Activated T-cell treated with anti-CD3 and anti-CD28 coated beads for 48 hours (primary cell): Measurements from ENCODE around the gene PTPRU.
A peak's percentile ranks its signal among the peaks of the same experiment; 100 is the strongest.
"Not testable (repeated sequence)": the region's sequence is repeated elsewhere in the genome, so short reads cannot be mapped to it uniquely, and the experiment has no call there.

Experiments
- DNase-seq: peaks from one replicate; pipeline ENCODE4 v3.0.0-alpha.2; 2020; ENCODE audit warnings: low read depth

PTPRU gene

GRCh38 chr1:29222260-29222659, 14.1 kb upstream of the PTPRU start:
- DNase-seq, result not testable (repeated sequence)

GRCh38 chr1:29222686-29223085, 13.6 kb upstream of the PTPRU start:
- no peak for DNase-seq

- no peak for DNase-seq
Observed at GRCh38 chr1:29223521-29223920, 12.8 kb upstream of the PTPRU start.

- DNase-seq, result no peak
Observed at GRCh38 chr1:29224356-29224837, 11.9 kb upstream of the PTPRU start.

DNA sequence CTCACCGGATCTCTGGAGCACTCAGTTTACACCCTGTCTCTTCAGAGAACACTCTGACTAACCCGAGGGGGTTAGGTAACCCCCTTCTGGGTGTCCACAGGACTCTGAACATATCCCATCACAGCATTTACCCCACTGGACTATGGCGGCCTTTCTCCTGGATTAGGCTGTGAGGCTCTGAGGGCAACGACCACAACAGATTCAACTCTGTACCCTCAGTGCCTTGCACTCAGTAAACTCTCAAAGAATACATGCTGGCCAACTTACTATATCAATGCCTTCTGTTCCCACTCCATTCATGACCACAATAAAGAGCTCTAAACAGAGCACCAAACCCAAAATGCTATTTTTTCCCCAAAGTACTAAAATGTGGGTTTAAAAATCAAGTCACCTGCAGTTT, 11.0 kb upstream of the PTPRU start:
- no peak for DNase-seq

GRCh38 chr1:29227511-29227910, 8.8 kb upstream of the PTPRU start:
- DNase-seq, result no peak

- DNase-seq, result no peak
Observed at GRCh38 chr1:29230204-29230552, 6.1 kb upstream of the PTPRU start.

- peak; percentile 96 for DNase-seq
Observed at GRCh38 chr1:29230553-29231378, 5.6 kb upstream of the PTPRU start, which contains the start of gene MECR. Gene MECR (minus strand): TSS chr1:29230934. CDS start chr1:29230906, 28 bp downstream.

- DNase-seq, result no peak
Observed at GRCh38 chr1:29232387-29232786, 3.9 kb upstream of the PTPRU start.

GRCh38 chr1:29233693-29234092, 2.6 kb upstream of the PTPRU start:
- DNase-seq, result no peak

- DNase-seq, result no peak
Observed at GRCh38 chr1:29234471-29234870, 1.9 kb upstream of the PTPRU start.

GRCh38 chr1:29234881-29235280, 1.4 kb upstream of the PTPRU start:
- not testable (repeated sequence) for DNase-seq

DNA sequence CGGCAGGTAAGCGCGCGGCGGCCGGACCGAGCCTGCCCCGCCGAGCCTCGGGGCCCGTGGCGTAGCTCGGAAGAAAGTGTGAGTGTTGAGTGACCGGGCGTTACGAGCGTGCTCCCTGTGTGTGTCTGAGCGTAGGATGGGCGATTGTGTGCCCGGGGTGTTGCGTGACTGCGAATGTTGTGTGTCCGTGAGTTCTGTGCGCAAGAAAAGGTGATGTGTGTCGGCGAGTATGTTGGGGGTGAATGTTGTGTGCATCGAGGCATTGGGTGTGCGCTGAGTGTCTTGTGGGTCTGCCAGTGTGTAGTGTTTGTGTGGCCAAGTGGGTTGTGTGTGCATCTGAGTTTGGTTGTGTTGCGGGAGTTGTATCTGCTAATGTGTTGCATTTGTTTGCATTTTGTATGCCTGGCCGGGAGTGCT, 398 bp downstream of the PTPRU start:
- no peak for DNase-seq

DNA sequence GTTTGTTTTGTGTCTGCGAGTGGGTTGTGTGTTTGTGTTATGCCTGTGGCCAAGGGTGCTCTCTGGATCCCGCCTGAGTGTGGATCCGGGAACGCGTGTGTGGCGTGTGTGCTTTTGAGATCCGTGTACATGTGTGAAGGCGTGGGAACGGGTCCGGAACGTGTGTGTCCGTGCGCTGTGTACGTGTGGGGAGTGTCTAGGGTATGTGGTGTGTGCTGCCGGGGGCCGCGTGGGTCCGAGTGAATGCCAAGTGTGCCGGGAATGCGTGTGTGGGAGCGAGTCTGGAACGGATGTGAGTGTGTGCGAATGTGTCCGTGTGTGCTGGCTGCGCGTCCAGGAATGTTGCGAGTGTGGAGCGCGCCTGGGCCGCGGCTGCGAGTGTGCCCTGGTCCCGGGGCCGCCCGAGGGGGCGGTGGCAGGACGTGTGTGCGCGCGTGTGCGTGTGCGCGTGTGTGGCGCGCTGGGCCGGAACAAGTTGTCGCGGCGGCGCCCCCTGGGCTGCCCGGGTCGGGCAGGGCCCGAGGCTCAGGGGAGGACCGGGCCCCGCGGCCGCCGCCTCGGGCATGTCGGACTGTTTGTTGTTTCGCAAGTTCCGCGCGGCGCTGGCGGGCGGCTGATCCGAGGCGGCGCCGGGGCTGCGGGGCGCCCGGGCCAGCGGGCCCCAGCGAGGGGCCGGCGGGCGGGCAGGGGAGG, 953 bp downstream of the PTPRU start:
- no peak for DNase-seq

GRCh38 chr1:29237852-29238619, 1.7 kb downstream of the PTPRU start:
- DNase-seq, result no peak

DNA sequence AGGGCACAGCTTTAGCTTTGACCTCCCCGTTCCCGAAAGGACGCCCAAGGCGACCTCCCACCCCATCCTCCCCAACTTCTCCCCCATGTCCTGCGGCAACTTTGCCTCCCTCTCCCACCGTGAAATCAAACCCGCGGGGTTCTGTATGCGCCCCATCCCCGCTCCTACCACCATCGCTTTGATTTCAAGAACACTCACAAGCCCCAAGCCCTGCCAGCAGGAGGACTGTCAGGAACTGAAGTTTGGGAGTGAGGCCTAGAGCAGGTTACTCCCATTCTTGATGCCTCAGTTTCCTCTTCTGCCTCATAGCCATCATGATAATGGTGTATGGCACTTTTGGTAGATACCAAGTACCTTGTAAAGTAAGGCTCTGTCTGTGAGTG, 2.3 kb downstream of the PTPRU start:
- no peak for DNase-seq

GRCh38 chr1:29239142-29239541, 2.8 kb downstream of the PTPRU start:
- no peak for DNase-seq

- DNase-seq, result no peak
Observed at GRCh38 chr1:29240400-29240837, 4.1 kb downstream of the PTPRU start.

DNA sequence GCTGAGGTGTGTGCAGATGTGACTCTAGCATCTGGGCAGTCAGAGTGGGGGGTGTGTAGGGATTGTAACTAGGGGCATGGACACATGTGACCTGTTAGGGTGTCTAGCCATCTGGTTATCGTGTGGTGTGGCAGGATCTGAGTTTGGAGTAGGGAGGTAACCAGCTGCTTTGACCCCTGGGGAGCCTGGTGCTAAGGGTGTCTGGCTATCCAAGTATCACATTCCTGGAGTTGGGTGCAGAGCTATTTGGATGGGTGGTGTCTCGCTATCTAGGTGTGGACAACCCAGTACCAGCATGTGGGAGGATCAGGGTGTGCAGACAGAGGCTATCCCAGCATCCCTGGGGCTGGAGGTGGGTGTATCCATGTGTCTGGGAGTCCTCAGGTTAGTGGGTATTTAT, 4.7 kb downstream of the PTPRU start:
- DNase-seq, result no peak

GRCh38 chr1:29243023-29243870, 6.9 kb downstream of the PTPRU start:
- no peak for DNase-seq

GRCh38 chr1:29243871-29244200, 7.5 kb downstream of the PTPRU start:
- no peak for DNase-seq

DNA sequence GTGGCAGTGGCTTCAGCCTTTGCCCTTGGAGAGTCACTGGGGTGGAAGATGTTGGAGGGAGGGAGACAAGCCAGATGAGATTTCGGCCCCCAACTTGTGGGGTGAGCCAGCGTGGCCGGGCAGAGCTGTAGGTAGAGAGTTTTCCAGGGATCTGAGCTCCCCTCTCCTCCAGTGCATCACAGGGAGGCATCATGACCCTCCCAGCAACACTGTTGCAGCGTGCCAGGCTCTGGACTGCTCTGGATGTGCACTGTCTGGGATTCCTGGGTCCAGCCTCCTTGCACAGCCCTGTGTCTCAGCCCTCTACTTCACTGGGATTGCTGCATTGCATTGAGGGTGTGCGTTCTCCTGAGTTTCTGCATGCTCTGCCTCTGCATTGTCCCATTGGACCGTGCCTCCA, 8.9 kb downstream of the PTPRU start:
- DNase-seq, result no peak
